Activated T-cell treated with anti-CD3 and anti-CD28 coated beads for 48 hours (primary cell): ENCODE measurements around the gene TMOD1.

Source experiments
- DNase-seq: peaks from one replicate; pipeline ENCODE4 v3.0.0-alpha.2; 2020; ENCODE audit warnings: low read depth

The TMOD1 gene

GRCh38 chr9:97518166-97518908 is 16.9 kb downstream of the TMOD1 start:
- no peak for DNase-seq

GRCh38 chr9:97518909-97519307 is 17.4 kb downstream of the TMOD1 start:
- DNase-seq = no peak

- DNase-seq = no peak
These were observed 18.0 kb downstream of the TMOD1 start for GRCh38 chr9:97519441-97519970.

- no peak for DNase-seq
These were observed 20.3 kb downstream of the TMOD1 start for GRCh38 chr9:97521576-97522333.

GRCh38 chr9:97524424-97524823 is 23.0 kb downstream of the TMOD1 start:
- DNase-seq = no peak

- no peak for DNase-seq
These were observed 24.0 kb downstream of the TMOD1 start for GRCh38 chr9:97525451-97525850.

GRCh38 chr9:97526895-97527575 is 25.6 kb downstream of the TMOD1 start:
- no peak for DNase-seq

- DNase-seq = no peak
These were observed 26.4 kb downstream of the TMOD1 start for GRCh38 chr9:97527626-97528528.

GRCh38 chr9:97528529-97529230 is 27.2 kb downstream of the TMOD1 start:
- no peak for DNase-seq

GRCh38 chr9:97529363-97530076 is 28.1 kb downstream of the TMOD1 start:
- no peak for DNase-seq

- DNase-seq = no peak
These were observed 30.5 kb downstream of the TMOD1 start for GRCh38 chr9:97531888-97532376.

- no peak for DNase-seq
These were observed 32.7 kb downstream of the TMOD1 start for GRCh38 chr9:97534185-97534584.

- DNase-seq = no peak
These were observed 33.6 kb downstream of the TMOD1 start for GRCh38 chr9:97534961-97535594.

GRCh38 chr9:97535771-97536170 is 34.3 kb downstream of the TMOD1 start:
- no peak for DNase-seq

GRCh38 chr9:97536480-97536879 is 35.0 kb downstream of the TMOD1 start:
- DNase-seq = no peak

- no peak for DNase-seq
These were observed 42.1 kb downstream of the TMOD1 start for GRCh38 chr9:97543561-97543960.

GRCh38 chr9:97545486-97545885 is 44.0 kb downstream of the TMOD1 start:
- no peak for DNase-seq

- DNase-seq = no peak
These were observed 45.8 kb downstream of the TMOD1 start for GRCh38 chr9:97547098-97547829.

- DNase-seq = no peak
These were observed 46.9 kb downstream of the TMOD1 start for GRCh38 chr9:97548379-97548778.
